ENCODE data around the gene SMC6. TPM values are rescaled to one million over a fixed set of nuclear protein-coding genes. Genes with fewer than 3 reads are reported as not detected.

Gene SMC6, protein sequence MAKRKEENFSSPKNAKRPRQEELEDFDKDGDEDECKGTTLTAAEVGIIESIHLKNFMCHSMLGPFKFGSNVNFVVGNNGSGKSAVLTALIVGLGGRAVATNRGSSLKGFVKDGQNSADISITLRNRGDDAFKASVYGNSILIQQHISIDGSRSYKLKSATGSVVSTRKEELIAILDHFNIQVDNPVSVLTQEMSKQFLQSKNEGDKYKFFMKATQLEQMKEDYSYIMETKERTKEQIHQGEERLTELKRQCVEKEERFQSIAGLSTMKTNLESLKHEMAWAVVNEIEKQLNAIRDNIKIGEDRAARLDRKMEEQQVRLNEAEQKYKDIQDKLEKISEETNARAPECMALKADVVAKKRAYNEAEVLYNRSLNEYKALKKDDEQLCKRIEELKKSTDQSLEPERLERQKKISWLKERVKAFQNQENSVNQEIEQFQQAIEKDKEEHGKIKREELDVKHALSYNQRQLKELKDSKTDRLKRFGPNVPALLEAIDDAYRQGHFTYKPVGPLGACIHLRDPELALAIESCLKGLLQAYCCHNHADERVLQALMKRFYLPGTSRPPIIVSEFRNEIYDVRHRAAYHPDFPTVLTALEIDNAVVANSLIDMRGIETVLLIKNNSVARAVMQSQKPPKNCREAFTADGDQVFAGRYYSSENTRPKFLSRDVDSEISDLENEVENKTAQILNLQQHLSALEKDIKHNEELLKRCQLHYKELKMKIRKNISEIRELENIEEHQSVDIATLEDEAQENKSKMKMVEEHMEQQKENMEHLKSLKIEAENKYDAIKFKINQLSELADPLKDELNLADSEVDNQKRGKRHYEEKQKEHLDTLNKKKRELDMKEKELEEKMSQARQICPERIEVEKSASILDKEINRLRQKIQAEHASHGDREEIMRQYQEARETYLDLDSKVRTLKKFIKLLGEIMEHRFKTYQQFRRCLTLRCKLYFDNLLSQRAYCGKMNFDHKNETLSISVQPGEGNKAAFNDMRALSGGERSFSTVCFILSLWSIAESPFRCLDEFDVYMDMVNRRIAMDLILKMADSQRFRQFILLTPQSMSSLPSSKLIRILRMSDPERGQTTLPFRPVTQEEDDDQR
- total RNA-seq = 10 to 100 TPM; 19.9 to 30.4 TPM

DNA sequence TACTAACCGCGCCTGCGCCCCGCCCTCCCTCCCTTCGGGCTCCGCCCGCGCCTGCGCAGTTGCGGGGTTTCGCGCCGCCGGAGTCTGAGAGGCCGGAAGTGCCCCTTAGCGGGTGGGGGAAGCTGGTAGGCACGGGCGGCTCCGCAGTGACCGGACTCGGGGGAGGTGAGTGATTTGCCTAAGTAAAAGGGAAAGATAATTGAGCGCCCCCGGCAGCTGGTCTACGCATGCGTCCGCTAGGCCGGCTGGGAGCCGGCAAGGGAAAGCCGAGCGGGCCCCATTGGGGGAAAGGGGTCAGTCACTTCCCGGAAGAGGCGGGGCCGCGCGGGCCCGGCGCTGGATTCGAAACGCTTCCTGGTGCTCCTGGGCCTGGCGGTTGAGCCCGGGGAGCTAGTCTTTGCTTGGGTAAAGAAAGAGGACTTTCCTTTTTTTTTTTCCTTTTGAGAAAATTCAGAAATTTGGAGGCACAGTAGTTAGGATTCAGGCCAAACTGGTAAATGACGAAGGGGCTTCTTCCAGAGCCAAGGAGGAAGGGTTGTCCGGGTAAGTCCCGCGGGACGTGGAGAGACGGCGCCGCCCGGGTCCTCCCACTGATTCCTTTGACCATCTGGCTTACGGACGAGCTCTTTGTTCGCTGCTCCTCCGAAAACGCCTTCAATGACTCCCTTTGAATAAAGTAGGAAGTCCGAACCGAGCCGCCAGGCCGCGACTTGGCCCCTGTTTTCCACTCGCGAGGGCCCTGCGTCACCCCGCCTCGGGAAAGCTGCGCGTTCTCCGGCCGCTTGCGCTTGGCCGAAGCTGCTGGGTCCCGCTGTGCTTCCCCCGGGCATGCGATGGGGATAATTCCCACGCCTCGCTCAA is at the start of gene SMC6, which contains the start of gene GEN1:
SMC6 (minus strand) TSS at position 8 of the 861 bp plus-strand sequence. CDS start 7,864 bp downstream, outside the sequence.
GEN1 (plus strand) TSS at position 336 of the 861 bp plus-strand sequence. CDS start 5,806 bp downstream, outside the sequence.
- ATAC-seq (peak; percentile 92 to 96), DNase-seq (ENCODE audit: low spot score) (peak; percentile 96)
- Mint-ChIP-seq H3K4me1 (ENCODE audit: low read depth in 2 of 2) (peaks cover 21 to 29% of the 10 kb centered on the region in 2 donors), H3K9me3 (no peaks in the 10 kb centered on the region), H3K27me3 (no peaks in the 10 kb centered on the region), H3K4me3 (peak within 1 kb of the TSS; percentile 98), H3K36me3 (no peaks in the 10 kb centered on the region), H3K27ac (peak within 1 kb of the TSS; percentile 97 to 98)

DNA sequence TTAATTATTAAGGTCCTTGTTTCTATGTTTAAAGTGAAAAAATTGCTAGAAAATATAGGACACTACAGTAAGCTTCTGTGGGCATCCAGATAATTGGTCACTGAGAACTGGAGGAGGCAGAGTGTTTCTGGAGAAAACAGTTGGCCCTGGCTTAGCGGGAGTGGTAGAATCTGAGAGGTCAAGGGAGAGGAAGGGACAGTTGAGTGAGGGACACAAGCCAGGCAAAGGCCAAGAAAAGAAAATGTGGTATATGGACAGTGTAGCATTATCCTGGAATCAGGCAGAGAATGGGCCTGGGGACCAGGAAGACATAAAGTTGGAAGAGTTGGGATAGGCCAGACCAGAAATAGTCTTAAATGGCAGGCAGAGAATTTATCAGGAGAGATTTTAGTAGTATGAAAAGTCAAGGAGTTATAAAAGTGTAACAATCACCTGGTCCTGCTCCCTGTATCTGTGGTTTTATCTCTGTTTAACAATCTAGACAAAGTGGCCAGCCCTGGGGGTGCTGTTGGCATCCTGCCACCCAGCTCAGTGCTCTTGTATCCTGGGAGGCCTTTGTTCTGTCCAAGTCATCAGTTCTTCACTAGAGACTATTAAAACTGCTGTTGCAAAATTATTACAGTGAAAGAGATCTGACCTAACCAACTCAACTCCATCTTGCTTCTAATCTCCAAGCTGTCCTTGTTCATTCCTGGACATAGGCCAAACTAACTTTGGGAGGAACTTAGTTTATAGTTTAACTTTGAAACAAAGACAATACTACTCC is 47.3 kb upstream of the SMC6 start:
- ATAC-seq = no peak
- Mint-ChIP-seq H3K9me3 (no peaks in the 10 kb centered on the region), H3K27me3 (peaks cover 8 to 17% of the 10 kb centered on the region in 2 donors), H3K36me3 (no peaks in the 10 kb centered on the region), H3K4me1 (ENCODE audit: low read depth in 2 of 2) (peaks cover 0 to 3% of the 10 kb centered on the region in 2 donors), H3K4me3 (no peak overlapping the region), H3K27ac (no peak overlapping the region)
- DNase-seq (ENCODE audit: low spot score) = no peak

DNA sequence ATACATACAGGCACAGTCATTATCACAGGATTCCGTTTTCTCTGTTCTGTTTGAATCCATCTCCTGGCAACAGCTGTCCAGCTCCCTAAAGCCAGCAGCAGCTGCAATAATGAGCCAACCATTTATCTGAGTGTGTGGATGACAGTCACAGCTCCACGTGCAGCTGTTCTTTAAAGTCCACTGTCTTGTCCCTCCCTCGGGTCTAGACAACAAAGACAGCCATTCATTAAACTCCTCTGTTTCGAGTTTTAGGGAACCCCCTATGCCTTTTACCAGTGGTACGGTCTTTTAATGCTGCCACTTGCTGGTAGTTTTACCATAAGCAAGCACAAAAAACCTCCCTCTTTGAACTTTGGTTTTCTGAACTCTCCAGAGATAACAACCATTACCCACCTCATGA is 46.6 kb upstream of the SMC6 start:
- H3K27ac Mint-ChIP-seq = no peak overlapping the region
- H3K9me3 Mint-ChIP-seq = no peaks in the 10 kb centered on the region
- H3K4me1 Mint-ChIP-seq (ENCODE audit: low read depth in 2 of 2) = peaks cover 0 to 3% of the 10 kb centered on the region in 2 donors
- ATAC-seq (no peak), DNase-seq (ENCODE audit: low spot score) (no peak)
- no peak overlapping the region for H3K4me3 Mint-ChIP-seq
- peaks cover 12 to 19% of the 10 kb centered on the region in 2 donors for H3K27me3 Mint-ChIP-seq
- H3K36me3 Mint-ChIP-seq = no peaks in the 10 kb centered on the region

DNA sequence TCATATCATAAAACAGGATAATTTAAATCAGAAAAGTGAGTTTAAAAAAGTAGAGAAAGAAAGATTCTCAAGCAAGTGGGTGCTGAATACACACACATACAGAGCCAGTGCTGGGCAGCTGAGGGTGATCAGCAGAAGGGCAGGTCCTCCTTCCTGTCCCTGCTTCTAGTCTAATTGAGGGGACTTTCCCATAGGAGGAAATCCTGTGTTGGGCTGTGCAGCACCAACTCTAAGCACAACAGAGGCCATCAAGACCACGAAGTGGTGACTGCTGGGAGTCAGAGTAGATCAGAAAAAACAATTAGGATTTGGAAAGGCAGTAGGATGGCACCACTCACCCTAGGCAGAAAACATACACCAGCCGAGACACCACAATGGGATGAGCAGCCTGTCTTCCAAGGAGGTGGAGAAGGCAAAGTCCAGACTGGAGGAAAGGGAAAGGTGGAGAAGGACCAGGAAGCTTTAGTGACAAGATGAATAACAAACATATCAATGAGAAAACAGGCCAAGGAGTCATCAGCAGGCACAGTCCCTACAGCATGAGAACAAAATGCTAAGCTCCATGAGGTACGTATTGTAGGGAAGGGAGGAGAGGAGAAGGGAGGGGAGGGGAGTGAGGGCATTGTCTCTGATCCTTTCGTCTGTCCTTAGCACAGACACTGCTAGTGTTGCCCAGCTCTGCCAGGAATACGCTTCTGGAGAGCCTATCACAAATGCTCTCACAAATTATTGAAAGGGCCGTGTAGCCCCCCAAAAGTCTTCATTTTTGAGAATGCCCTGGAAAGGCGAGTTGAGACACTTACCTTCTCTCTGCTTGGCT is 45.9 kb upstream of the SMC6 start:
- H3K27ac Mint-ChIP-seq = no peak overlapping the region
- no peak overlapping the region for H3K4me3 Mint-ChIP-seq

DNA sequence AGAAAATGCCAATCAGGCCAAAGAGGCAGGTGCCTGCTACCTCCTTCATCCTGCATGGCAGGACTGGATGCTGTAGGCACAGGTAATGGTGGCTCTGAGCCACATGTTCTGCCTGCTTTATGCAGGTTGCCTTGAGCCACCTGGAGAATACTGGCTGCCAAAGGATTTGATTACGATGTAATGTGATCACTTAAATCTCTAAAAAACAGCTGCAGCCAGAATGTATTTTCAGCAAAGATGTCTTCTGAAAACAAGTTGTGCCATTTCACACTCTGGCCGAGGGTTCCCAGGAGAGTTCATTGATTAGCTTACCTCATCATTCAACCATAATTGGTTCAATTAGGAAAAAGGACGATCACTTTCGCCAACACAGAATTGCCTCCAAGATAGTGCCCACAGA is 44.7 kb upstream of the SMC6 start:
- DNase-seq (ENCODE audit: low spot score) (no peak), ATAC-seq (no peak)
- Mint-ChIP-seq H3K27me3 (peaks cover 21 to 23% of the 10 kb centered on the region in 2 donors), H3K36me3 (no peaks in the 10 kb centered on the region), H3K27ac (no peak overlapping the region), H3K9me3 (no peaks in the 10 kb centered on the region), H3K4me3 (no peak overlapping the region), H3K4me1 (ENCODE audit: low read depth in 2 of 2) (peaks cover 0 to 3% of the 10 kb centered on the region in 2 donors)

More for the DNA sequence above, 45.9 kb upstream of the SMC6 start:
- peaks cover 0 to 3% of the 10 kb centered on the region in 2 donors for H3K4me1 Mint-ChIP-seq (ENCODE audit: low read depth in 2 of 2)
- no peaks in the 10 kb centered on the region for H3K36me3 Mint-ChIP-seq
- ATAC-seq = peak; percentile 15 to 31
- peaks cover 19 to 24% of the 10 kb centered on the region in 2 donors for H3K27me3 Mint-ChIP-seq
- H3K9me3 Mint-ChIP-seq = no peaks in the 10 kb centered on the region
- DNase-seq (ENCODE audit: low spot score) = no peak

DNA sequence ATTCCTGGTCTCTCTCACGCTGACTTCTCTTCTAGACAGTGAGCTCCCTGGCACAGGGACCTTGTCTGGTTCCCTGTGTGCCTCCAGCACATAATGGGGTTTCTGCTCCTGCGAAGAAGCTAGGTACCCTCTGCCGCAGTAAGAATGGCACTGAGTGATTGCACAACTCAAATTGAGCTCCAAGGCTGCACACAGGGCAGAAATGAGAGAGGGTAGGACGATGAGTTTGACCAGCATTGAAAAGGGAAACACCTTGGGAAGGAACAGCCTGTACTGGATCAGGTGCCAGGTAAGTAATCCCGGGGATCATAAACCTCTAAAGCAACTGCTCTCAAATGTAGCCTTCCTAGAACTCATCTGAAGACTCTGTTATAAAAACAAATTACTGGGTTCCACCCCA is 41.7 kb upstream of the SMC6 start:
- Mint-ChIP-seq H3K4me1 (ENCODE audit: low read depth in 2 of 2) (peaks cover 0 to 5% of the 10 kb centered on the region in 2 donors), H3K4me3 (no peak overlapping the region), H3K36me3 (no peaks in the 10 kb centered on the region), H3K27ac (no peak overlapping the region), H3K27me3 (peaks cover 38 to 50% of the 10 kb centered on the region in 2 donors), H3K9me3 (no peaks in the 10 kb centered on the region)
- DNase-seq (ENCODE audit: low spot score) (no peak), ATAC-seq (no peak)

DNA sequence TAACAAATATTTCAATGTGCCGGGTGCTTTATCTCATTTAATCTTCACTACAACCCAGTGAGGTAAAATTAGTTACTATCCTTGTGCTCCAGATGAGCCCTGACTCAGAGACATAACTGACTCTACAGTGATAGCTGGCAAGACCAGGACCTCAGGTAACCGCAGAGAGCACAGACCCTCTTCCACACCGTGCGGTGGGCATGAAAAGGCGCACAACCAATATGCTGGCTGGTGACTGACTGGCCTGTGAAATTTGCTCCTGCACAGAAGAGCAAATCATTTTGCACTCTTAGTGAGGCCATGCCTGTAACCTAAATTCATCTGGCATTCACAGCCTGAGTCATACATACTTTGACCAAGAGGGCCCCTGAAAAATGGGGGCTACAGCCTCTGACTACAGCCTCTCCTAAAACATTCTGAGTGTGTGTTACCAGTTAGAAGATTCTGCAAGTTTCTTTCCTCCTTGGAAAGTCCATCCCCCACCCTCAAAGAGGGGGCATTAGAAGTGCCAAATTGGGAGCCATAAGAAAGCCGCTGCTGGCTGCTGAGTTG is 40.3 kb upstream of the SMC6 start:
- ATAC-seq = peak in 1 of 2 donors; percentile 38
- DNase-seq (ENCODE audit: low spot score) = no peak
- Mint-ChIP-seq H3K27me3 (peaks cover 33 to 42% of the 10 kb centered on the region in 2 donors), H3K4me1 (ENCODE audit: low read depth in 2 of 2) (peaks cover 0 to 2% of the 10 kb centered on the region in 2 donors), H3K36me3 (no peaks in the 10 kb centered on the region), H3K4me3 (no peak overlapping the region), H3K9me3 (no peaks in the 10 kb centered on the region), H3K27ac (no peak overlapping the region)

DNA sequence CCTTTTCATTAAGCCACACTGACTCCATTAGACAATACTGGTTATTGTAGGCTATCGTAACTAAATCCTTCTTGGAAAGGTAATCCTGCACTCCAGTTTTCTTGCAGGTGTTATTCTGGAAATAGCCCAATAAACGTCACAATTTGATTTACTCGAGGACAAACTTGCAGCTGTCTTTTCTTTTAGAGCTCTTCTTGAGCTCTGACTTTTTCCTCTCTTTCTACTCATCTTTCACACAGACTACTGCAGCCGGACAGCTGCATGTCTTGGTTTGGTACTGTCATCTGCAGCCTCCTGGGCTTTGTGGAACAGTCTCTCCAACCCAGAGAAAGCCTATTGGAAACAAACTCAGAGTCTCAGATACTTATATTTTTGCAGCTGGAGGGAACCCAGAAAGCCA is 39.7 kb upstream of the SMC6 start:
- Mint-ChIP-seq H3K36me3 (no peaks in the 10 kb centered on the region), H3K4me3 (no peak overlapping the region), H3K9me3 (no peaks in the 10 kb centered on the region), H3K27me3 (peaks cover 33 to 42% of the 10 kb centered on the region in 2 donors), H3K4me1 (ENCODE audit: low read depth in 2 of 2) (peaks cover 0 to 2% of the 10 kb centered on the region in 2 donors), H3K27ac (no peak overlapping the region)
- ATAC-seq = no peak
- DNase-seq (ENCODE audit: low spot score) = no peak

DNA sequence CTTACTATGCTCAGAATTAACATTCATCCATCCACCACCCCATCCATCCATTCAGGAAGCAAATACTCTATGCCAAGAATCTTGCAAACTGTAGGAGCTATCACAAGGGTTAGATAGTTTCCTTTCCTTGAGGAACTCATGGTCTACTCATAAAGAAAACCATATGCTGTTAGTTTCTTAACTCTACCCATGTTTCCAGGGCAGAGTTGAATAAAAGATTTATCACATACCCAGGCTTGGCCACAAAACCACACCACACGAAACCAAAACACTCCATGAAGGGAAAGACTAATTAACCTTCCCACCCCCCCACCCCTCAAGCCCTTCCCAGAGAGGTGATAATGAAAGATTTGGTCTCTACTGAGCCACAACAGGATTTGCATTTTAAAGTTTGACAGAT is 38.9 kb upstream of the SMC6 start:
- Mint-ChIP-seq H3K36me3 (no peaks in the 10 kb centered on the region), H3K27me3 (peaks cover 30 to 42% of the 10 kb centered on the region in 2 donors), H3K4me3 (no peak overlapping the region), H3K27ac (no peak overlapping the region), H3K4me1 (ENCODE audit: low read depth in 2 of 2) (peaks cover 0 to 2% of the 10 kb centered on the region in 2 donors), H3K9me3 (no peaks in the 10 kb centered on the region)
- peak in 1 of 2 donors; percentile 28 for ATAC-seq
- DNase-seq (ENCODE audit: low spot score) = no peak

DNA sequence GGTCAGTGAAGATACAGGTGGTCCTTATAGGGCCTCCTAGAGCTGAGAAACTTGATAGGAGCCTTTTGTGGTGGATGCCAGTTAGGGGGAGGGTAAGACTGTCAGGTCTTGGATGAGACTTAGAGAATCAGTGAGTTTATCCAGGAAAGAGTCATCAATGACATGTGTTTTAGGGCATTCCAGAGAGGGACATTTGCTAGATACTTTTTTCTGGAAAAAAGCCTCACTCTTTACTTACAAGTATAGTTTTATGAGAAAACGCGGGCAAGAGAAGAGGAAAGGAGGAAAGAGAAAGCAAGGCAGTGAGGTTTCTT is 38.2 kb upstream of the SMC6 start:
- ATAC-seq (no peak), DNase-seq (ENCODE audit: low spot score) (no peak)
- no peaks in the 10 kb centered on the region for H3K9me3 Mint-ChIP-seq
- H3K27ac Mint-ChIP-seq = no peak overlapping the region
- H3K27me3 Mint-ChIP-seq = peaks cover 30 to 42% of the 10 kb centered on the region in 2 donors
- H3K4me1 Mint-ChIP-seq (ENCODE audit: low read depth in 2 of 2) = peaks cover 0 to 2% of the 10 kb centered on the region in 2 donors
- no peak overlapping the region for H3K4me3 Mint-ChIP-seq
- H3K36me3 Mint-ChIP-seq = no peaks in the 10 kb centered on the region

DNA sequence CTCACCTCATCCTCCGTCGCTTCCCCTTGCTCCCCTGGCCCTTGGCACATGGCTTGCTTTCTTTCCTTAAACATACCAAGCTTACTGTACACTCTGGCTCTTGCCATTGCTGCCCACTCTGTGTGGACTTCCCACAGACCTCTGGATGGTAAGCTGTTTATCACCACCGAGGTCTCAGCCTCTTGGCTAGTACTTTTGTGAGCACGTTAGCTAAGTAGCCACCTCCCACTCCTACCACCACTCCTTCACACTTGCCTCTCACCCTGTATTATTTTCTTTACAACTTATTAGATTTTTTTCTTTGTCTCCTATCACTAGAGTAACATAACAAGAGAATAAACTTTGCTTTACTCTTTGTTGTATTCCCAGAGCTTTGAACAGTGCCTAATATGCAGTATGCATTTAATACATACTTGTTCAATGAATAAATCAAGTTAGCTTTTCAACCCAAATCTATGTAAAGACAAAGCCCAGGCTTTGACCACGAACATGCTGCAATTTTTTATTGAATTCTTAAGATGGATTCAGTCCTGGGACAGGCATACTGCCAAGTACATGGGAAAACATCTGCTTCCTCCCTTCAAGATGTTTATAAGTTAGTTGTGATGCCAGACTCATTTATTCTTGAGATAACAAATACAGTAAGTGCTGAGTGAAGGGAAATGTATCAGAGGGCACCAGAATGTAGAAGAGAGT is 37.7 kb upstream of the SMC6 start:
- Mint-ChIP-seq H3K27ac (no peak overlapping the region), H3K4me3 (no peak overlapping the region), H3K9me3 (no peaks in the 10 kb centered on the region), H3K36me3 (no peaks in the 10 kb centered on the region), H3K27me3 (peaks cover 30 to 42% of the 10 kb centered on the region in 2 donors), H3K4me1 (ENCODE audit: low read depth in 2 of 2) (peaks cover 0 to 2% of the 10 kb centered on the region in 2 donors)
- ATAC-seq = peak in 1 of 2 donors; percentile 48
- DNase-seq (ENCODE audit: low spot score) = no peak
